Type B pancreatic cell (in vitro differentiated cells): ENCODE data around the gene PRDM15. TPM values are rescaled to one million over a fixed set of nuclear protein-coding genes. Genes with fewer than 3 reads are reported as not detected.

Source experiments
- DNase-seq: peaks from one replicate; pipeline ENCODE4 v3.0.0; 2021; ENCODE audit warnings: mixed read lengths; ENCODE audit not compliant: unreplicated experiment; ENCODE audit errors: extremely low spot score
- H3K27ac Mint-ChIP-seq: 2 replicates; pipeline ENCODE4 v1.8.0; 2021; ENCODE audit warnings: mild to moderate bottlenecking, mixed read lengths
- H3K27me3 Mint-ChIP-seq: 2 replicates; pipeline ENCODE4 v1.8.0; 2021; ENCODE audit warnings: mixed read lengths
- H3K36me3 Mint-ChIP-seq: 2 replicates; pipeline ENCODE4 v1.8.0; 2021; ENCODE audit warnings: mixed read lengths
- H3K4me1 Mint-ChIP-seq: one replicate; pipeline ENCODE4 v1.8.0; 2021; ENCODE audit warnings: mixed read lengths; ENCODE audit not compliant: unreplicated experiment
- H3K4me3 Mint-ChIP-seq: 2 replicates; pipeline ENCODE4 v1.8.0; 2021; ENCODE audit warnings: mild to moderate bottlenecking, mixed read lengths
- H3K9me3 Mint-ChIP-seq: 2 replicates; pipeline ENCODE4 v1.8.0; 2021; ENCODE audit warnings: mixed read lengths
- total RNA-seq: library from RNA; stranded (reverse); gene quantifications from 2 replicates; pipeline ENCODE4 v1.2.1, GENCODE V29; 2021; ENCODE audit warnings: low replicate concordance
- TF ChIP-seq, protein P1 (sequence below): fragments of 200-600 bp; sonication (generic); conservative IDR thresholded peaks from 2 replicates; pipeline ENCODE4 v1.5.0; 2021; ENCODE audit warnings: antibody characterized with exemption, mild to moderate bottlenecking

The PRDM15 gene
- total RNA-seq, 1 donor from 2014 or later, result 8.8 TPM

DNA sequence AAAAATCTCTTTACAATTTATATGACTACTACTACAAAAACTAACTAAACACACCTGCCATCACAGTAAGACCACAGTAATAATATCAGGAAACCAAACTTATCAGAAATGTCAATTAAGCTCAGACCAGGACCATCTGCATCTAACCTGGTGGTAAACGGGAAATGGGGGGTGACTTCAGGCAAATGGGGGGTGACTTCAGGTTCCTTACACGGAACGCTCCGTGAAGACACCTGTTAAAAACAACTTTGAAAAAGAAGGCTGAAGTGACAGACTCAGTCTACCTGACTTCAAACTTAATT is 15.8 kb downstream of the PRDM15 start:
- Mint-ChIP-seq H3K4me3 (no peak overlapping the region), H3K36me3 (peaks cover 3% of the 10 kb centered on the region), H3K9me3 (no peaks in the 10 kb centered on the region), H3K27ac (no peak overlapping the region), H3K27me3 (no peaks in the 10 kb centered on the region), H3K4me1 (peaks cover 8% of the 10 kb centered on the region)
- DNase-seq, result no peak
- TF ChIP-seq, protein P1, sequence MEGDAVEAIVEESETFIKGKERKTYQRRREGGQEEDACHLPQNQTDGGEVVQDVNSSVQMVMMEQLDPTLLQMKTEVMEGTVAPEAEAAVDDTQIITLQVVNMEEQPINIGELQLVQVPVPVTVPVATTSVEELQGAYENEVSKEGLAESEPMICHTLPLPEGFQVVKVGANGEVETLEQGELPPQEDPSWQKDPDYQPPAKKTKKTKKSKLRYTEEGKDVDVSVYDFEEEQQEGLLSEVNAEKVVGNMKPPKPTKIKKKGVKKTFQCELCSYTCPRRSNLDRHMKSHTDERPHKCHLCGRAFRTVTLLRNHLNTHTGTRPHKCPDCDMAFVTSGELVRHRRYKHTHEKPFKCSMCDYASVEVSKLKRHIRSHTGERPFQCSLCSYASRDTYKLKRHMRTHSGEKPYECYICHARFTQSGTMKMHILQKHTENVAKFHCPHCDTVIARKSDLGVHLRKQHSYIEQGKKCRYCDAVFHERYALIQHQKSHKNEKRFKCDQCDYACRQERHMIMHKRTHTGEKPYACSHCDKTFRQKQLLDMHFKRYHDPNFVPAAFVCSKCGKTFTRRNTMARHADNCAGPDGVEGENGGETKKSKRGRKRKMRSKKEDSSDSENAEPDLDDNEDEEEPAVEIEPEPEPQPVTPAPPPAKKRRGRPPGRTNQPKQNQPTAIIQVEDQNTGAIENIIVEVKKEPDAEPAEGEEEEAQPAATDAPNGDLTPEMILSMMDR, result no peak

DNA sequence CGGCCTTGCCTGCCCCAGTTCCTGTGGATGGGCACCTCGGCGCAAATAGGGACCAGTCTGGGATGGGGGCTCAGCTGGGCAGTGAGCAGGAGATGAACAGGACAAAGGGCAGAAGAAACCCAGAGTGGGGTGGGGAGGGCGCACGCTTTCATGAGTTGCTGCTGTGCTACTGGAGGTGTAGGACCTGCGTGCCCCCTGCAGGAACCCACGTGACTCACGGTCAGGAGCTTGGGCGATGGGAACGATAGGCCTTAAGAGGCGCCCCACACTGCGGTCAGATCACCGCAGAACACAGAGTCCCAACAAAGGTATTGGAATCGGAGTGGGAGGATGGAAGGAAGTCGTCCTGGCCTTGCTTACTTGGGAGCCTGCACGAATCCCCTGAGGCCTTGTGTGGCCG is 17.2 kb downstream of the PRDM15 start:
- H3K27ac Mint-ChIP-seq, result no peak overlapping the region
- H3K4me3 Mint-ChIP-seq, result no peak overlapping the region
- H3K9me3 Mint-ChIP-seq, result no peaks in the 10 kb centered on the region
- H3K4me1 Mint-ChIP-seq, result peaks cover 4% of the 10 kb centered on the region
- peaks cover 3% of the 10 kb centered on the region for H3K36me3 Mint-ChIP-seq
- no peaks in the 10 kb centered on the region for H3K27me3 Mint-ChIP-seq
- TF ChIP-seq, protein P1, result no peak
- no peak for DNase-seq

- no peak for DNase-seq
- H3K4me3 Mint-ChIP-seq, result no peak overlapping the region
- TF ChIP-seq, protein P1, result no peak
- H3K36me3 Mint-ChIP-seq, result peaks cover 8% of the 10 kb centered on the region
- no peaks in the 10 kb centered on the region for H3K9me3 Mint-ChIP-seq
- no peaks in the 10 kb centered on the region for H3K27me3 Mint-ChIP-seq
- H3K27ac Mint-ChIP-seq, result no peak overlapping the region
- H3K4me1 Mint-ChIP-seq, result peaks cover 4% of the 10 kb centered on the region
Observed at GRCh38 chr21:41861255-41861654, 17.9 kb downstream of the PRDM15 start.

- no peak for DNase-seq
- Mint-ChIP-seq H3K4me3 (no peak overlapping the region), H3K9me3 (no peaks in the 10 kb centered on the region), H3K27ac (no peak overlapping the region), H3K36me3 (peaks cover 11% of the 10 kb centered on the region), H3K4me1 (peaks cover 4% of the 10 kb centered on the region), H3K27me3 (no peaks in the 10 kb centered on the region)
- TF ChIP-seq, protein P1, result no peak
Observed at GRCh38 chr21:41859297-41859980, 19.7 kb downstream of the PRDM15 start.

GRCh38 chr21:41858466-41859296 is 20.5 kb downstream of the PRDM15 start:
- no peaks in the 10 kb centered on the region for H3K9me3 Mint-ChIP-seq
- no peak overlapping the region for H3K4me3 Mint-ChIP-seq
- TF ChIP-seq, protein P1, result no peak
- peaks cover 15% of the 10 kb centered on the region for H3K36me3 Mint-ChIP-seq
- peaks cover 4% of the 10 kb centered on the region for H3K4me1 Mint-ChIP-seq
- H3K27ac Mint-ChIP-seq, result no peak overlapping the region
- H3K27me3 Mint-ChIP-seq, result no peaks in the 10 kb centered on the region
- no peak for DNase-seq
